ENCODE results near the gene CCDC178.
A peak's percentile ranks its signal among the peaks of the same experiment; 100 is the strongest.

The CCDC178 gene

DNA sequence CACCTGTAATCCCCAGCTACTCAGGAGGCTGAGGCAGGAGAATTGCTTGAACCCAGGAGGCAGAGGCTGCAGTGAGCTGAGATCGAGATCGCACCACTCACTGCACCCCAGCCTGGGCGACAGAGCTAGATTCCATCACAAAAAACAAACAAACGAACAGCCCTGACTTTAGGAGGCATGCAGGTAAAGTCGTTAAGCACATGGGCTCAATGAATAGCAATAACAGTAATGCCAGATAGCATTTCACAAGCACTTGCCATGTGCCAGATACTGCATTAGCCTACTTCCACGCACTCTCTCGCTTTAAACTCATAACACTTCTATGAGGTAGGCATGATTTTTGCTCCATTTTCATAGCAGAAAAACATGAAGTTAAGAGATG lies 532.1 kb downstream of the CCDC178 start:
- no peak for DNase-seq

DNA sequence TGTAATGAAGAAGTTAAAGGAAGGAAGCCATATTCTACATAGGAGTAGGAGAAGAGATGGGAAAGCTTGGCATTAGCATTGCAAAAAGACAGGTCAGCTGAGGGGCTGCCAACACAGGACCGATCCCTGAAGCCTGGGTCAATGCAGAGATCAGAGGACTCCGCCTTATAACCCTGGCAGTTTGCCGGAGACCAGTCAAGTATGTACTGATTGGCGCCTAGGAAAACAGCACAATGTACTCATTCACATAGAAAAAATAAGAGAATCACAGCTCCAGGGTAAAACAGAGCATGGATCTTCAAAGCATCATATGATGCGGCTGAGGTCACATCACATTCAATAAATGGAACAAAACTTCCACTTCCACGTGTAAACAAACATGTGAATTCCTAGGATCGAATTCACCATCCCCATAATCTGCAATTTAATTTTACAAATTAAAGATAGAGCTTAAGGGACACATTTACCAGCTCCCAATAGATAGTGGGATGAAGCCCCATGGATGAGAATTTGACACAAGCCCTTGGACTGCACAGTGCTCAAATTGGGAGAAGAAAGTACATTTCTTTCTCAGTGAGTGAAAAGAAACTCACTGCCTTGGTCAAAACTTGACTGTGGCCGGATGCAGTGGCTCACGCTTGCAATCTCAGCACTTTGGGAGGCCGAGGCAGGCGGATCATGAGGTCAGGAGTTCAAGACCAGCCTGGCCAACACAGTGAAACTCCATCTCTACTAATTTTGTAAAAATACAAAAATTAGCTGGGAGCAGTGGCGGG lies 532.7 kb downstream of the CCDC178 start:
- no peak for DNase-seq

DNA sequence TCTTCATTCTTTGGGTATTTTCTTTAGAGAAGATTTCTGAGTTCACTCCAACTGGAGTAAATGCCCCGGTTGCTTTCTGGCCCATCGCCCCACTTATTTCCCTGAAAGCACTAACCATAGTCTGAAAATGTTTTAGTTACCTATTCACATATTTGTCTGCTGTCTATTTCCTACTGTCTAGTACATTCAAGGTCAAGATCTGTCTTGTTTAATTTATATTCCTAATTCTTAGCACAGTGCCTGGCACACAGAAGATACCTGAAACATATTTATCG lies 533.3 kb downstream of the CCDC178 start:
- no peak for DNase-seq

DNA sequence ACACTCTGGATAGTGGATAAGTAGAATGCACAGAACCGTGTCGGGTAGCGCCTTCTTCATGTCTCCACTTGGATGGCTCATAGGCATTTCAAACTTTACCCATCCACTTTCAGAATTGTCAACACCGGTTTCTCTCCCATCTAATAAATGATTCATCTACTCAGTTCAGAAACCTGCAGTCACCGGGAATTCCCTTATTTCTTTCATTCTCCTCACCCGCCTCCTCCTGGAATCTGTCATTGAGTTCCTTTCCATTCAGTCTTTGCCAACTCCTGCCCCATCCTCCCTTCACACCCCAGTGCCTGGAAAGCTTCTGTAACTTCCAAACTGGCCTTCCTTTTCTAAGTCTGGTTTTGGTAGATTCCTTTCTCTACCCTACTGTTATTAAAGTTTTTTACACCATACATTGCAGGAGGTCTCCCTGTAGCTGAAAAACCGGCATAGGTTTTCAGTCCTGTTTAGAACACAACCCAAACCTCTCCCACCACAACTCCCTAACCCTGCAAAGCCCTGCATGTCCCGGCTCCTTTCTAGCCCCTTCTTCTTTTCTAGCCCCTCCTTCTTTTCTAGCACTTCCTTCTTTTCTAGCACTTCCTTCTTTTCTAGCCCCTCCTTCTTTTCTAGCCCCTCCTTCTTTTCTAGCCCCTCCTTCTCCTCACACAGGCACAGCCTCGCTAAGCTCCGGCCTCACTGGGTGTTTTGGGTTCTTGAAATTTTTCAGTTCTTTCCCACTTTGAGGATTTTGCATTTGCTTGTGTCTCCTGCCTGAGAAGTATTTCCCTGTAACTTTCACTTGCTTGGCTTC lies 533.8 kb downstream of the CCDC178 start:
- no peak for DNase-seq

DNA sequence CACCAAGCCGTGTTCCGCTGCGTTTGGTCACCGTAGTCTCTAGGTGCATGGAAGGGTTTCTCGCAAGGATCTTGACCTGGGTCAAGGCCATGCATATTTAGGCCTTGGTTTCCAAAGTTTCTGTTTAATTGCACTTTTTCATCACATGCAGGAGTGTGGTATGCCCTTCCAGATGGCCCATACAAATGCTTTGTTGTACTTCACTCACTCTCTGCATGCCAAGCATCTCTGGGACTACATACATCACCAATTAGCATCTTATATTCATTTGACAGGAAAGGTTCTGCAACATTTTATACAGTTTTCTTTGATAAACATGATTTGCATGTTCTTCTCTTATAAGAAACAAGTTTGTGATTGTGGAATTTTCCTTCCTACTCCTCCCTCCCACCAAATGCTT lies 534.9 kb downstream of the CCDC178 start:
- DNase-seq, result no peak

DNA sequence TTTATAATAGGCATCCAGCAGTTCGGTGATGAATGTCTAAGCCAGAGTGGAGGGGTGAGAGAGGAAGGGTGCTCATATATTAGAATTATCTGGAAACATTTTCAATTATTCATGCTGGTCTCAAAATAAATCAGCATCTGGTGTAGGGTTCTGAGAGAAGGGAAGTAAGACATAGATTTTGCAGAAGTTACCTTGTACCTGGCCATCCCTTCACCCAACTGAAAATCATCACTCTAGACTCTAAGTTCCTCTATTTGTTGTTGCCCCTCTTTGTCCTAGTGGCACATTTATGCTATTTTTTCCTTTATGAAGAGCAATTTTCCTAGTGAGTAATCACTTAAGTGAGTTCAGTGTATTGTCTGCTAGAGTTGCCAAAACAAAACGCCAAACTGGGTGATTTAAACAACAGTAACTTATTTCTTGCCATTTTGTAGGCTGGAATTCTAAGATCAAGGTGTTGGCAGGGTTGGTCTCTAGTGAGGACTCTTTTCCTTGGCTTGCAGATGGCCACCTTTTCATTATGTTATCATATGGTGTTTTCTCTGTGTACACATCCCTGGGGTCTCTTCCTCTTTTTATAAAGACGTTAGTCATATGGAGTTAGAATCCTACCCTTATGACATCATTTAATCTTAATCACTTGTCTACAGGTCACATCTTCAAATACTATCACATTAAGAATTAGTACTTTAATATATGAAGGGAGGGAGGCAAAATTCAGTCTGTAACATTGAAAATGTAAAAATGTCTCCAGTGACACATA lies 537.8 kb downstream of the CCDC178 start:
- DNase-seq, result no peak

DNA sequence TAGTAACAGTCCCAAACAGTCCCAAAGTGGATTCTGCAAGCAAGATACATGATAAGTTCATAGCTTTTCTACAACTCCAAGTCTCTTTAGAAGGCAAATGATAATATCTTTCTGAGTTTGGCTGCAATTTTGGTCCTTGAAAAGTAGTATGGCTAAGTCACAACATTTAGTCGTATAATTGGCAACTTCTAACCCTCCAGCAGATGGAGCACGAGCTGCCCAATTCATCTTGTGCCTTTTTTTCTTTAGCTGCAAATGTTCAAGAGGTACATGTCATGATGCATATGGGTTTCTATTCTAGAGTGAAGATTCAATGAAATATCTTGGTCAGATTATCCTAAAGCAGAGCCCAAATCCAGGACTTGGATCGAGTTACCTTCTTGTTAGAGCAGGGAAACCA lies 540.7 kb downstream of the CCDC178 start:
- DNase-seq, result no peak

DNA sequence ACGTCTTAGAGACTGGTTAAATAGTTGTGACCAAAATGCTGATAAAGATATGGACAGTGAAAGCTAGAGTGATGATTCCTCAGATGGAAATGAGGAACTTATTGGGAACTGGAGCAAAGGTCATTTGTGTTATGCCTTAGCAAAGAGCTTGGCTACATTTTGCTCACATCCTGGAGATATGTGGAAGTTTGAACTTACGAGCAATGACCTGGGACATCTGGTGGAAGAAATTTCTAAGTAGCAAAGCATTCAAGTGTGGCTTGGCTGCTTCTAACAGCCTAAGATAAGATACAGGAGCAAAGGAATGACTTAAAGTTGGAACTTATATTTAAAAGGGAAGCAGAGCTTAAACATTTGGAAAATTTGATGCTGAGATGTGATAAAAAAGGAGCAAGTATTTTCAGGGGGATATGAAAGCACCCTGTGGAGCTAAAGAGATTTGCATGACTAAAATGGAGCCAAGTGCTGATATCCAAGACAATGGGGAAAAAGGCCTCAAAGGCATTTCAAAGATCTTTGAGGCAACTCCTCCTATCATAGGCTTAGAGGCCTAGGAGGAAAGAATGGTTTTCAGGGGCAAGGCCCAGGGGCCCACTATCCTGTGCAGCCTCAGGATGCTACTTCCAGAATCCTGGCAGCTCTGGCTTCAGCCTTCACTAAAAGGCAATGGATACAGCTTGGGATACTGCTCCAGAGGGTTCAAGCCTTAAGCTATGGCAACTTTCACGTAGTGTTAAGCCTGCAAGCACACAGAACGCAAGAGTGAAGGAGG lies 543.6 kb downstream of the CCDC178 start:
- DNase-seq, result peak; percentile 9

DNA sequence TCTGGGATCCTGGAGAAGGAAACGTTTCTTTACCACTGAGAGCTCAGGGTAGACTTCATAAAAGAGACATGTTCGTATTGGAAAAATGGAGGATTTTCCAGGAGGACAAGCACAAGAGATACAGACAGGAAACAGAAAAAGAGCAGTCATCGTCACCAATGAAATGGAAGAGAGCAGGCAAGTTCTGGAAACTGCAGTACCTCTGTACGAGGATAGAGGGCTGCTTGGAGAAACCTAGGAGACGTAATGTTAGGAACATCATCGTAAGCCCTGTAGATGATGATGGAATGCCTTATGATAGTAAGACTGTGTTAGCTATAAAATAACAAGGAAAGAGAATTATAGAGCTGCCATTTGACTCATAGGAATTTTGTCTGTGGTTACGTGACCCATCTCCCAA lies 546.6 kb downstream of the CCDC178 start:
- DNase-seq, result peak; percentile 4

DNA sequence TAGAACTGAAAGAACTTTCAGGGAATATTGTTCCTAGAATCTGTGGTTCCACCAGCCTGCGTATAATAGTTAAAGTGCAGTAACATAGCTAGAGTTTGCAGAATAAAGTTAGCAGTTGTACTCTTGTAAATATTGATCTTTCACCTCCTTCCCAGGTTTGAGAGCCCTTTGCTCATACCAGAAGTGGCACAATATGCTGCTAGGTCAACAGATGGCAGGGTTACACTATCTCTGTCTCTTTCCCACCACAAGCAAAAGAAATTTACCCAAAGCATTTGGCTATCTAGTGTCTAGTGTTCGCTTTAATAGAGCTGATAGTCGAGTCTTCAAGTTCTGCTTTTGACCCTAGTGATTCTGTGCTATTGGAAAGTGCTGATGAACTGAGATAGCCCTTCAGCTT lies 548.7 kb downstream of the CCDC178 start:
- no peak for DNase-seq

DNA sequence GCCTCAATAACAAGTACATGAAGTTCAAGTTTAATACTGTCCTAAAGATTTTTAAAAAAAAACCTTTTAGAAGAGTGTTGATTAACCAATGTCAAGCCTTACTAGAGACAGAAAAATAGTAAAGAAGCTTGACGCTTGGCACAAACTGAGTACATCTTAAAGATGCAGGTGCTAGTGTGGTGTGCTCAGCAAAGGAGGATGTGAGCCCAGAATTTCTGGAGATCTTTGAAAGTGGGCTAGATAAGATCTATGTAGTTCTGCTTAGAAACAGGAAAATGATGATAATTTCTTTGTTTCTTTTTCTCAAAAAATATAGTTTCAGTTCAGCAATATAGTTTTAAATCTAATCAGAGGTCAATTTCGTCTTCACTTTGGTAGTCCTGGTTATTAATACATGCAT lies 549.4 kb downstream of the CCDC178 start:
- no peak for DNase-seq

DNA sequence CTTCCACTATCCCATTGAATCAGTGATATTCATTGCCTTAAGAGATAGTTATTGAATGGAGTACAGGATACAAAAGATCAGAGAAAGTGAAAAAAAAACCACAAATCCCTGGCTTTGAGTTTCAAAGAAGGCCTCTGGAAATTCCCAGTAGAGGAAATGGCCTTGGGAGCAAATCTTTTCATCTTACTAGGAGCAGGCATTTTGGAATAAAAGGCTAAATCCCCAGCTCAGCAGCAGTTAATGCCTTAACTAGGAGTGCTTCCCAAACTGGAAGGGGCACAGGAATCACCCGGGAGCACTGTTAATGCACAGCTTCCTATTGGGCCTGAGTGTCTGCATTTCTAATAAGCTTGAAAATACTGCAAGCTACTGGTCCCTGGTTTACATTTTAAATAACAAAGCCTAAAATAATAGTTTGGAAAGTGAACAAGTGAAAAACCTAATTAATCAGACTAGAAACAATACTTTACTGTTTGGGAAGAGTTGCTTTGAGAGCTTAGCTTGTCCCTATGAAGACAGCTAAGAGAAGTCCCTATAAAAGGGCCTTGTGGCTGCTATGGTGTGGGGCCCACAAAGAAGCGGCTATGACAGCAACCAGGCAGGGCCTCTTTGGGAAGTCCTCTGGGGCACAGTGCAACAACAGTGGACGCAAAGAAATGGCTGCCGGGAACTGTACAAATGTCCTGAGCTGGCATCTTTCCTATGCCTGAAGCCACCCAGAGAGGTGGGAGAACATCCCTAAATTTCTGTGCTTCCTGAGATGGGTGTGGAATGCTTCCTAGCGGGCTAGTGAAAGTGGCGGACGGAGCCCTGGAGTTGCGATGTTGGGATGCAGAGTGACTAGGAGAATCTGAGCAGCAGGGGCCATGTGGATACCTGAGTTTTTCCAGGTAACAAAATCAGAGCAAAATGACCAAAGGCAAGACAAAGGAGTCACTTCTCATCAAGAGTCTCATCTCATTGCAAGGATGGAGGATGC lies 550.6 kb downstream of the CCDC178 start:
- no peak for DNase-seq

DNA sequence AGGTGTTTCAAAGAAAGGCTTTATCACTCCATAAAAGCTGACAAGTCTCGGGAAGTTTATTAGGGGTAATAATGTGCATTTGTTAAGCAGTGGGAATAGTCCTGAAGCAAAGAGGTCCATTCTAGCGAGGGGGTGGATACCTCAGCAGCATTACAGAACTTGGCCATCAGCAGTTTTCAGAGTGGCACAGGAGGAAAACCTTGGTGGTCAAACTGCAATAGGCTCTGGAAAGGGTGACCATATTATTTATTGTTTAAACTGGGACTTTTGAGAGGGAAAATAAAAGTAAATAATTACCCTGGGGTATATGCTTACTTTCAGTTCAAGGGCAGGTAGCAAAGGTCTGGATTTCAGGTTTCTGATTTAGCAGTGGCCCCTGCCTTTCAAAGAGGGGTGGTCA lies 552.2 kb downstream of the CCDC178 start:
- DNase-seq, result no peak
